HUES64 (cell line): ENCODE data around the gene EEF1B2. TPM values are rescaled to one million over a fixed set of nuclear protein-coding genes. Genes with fewer than 3 reads are reported as not detected.
"Not testable (repeated sequence)": the region's sequence is repeated elsewhere in the genome, so short reads cannot be mapped to it uniquely, and the experiment has no call there.

Source experiments
- H3K27ac ChIP-seq: 2 replicates; pipeline ENCODE4 v1.7.0; 2013; ENCODE audit warnings: low read depth, low read length, inconsistent platforms
- H3K27me3 ChIP-seq: 2 replicates; pipeline ENCODE4 v1.6.1; 2013; ENCODE audit warnings: mild to moderate bottlenecking, low read length; ENCODE audit not compliant: insufficient read depth
- H3K36me3 ChIP-seq: 2 replicates; pipeline ENCODE4 v1.6.1; 2013; ENCODE audit warnings: mild to moderate bottlenecking, low read length; ENCODE audit not compliant: insufficient read depth
- H3K4me1 ChIP-seq: 2 replicates; pipeline ENCODE4 v1.6.1; 2013; ENCODE audit warnings: mild to moderate bottlenecking, low read length, moderate library complexity; ENCODE audit not compliant: insufficient read depth
- H3K4me3 ChIP-seq: 2 replicates; pipeline ENCODE4 v1.5.1; 2013; ENCODE audit warnings: mild to moderate bottlenecking, low read length, moderate library complexity
- H3K9ac ChIP-seq: 2 replicates; pipeline ENCODE4 v1.6.1; 2013; ENCODE audit warnings: mild to moderate bottlenecking, low read depth, low read length
- H3K9me3 ChIP-seq: 2 replicates; pipeline ENCODE4 v1.6.1; 2013; ENCODE audit warnings: low read depth, low read length; ENCODE audit not compliant: insufficient read depth
- WGBS: fragments of 150-250, 120-280 bp; methylation state at CpG from one replicate; pipeline ENCODE4 v1.1.7; 2013; ENCODE audit warnings: missing lambda C conversion rate; 5-methylcytosine and 5-hydroxymethylcytosine counted together
- polyA plus RNA-seq, 2 experiments: library from polyadenylated mRNA; stranded (reverse); fragments of 50-300 nt; gene quantifications; one replicate each; pipeline ENCODE4 v1.2.3, GENCODE V29; 2013

Gene EEF1B2
- polyA plus RNA-seq (2013, experiment 1 of 2), result 855 TPM
- polyA plus RNA-seq (2013, experiment 2 of 2), result 838 TPM

GRCh38 chr2:206159346-206160124 is at the start of gene EEF1B2, which contains the start of gene NDUFS1:
Gene EEF1B2, plus strand, starts transcription at chr2:206159895. Its CDS starts 85 bp downstream, at chr2:206159980.
Gene NDUFS1, minus strand, starts transcription at chr2:206159444. Its CDS starts 5,766 bp downstream, at chr2:206153678.
- Histone ChIP-seq H3K4me1 (peaks cover 11% of the 10 kb centered on the region; the same call in 1 of the 2 replicates), H3K4me3 (peak within 1 kb of the TSS; percentile 77), H3K9me3 (no peaks in the 10 kb centered on the region), H3K27ac (peak within 1 kb of the TSS; percentile 94), H3K36me3 (peaks cover 51% of the 10 kb centered on the region), H3K27me3 (no peaks in the 10 kb centered on the region), H3K9ac (peak within 1 kb of the TSS; percentile 99)
- WGBS, result under 1% methylated on average over 64 of the region's 64 CpGs

- WGBS, result 97% methylated on average over 3 of the region's 3 CpGs
- Histone ChIP-seq H3K4me3 (no peak overlapping the region), H3K9ac (no peak overlapping the region), H3K27me3 (no peaks in the 10 kb centered on the region), H3K9me3 (no peaks in the 10 kb centered on the region), H3K27ac (no peak overlapping the region), H3K4me1 (no peaks in the 10 kb centered on the region), H3K36me3 (peaks cover 5% of the 10 kb centered on the region; the same call in 1 of the 2 replicates)
Measured at GRCh38 chr2:206112108-206112507, 47.6 kb upstream of the EEF1B2 start.

DNA sequence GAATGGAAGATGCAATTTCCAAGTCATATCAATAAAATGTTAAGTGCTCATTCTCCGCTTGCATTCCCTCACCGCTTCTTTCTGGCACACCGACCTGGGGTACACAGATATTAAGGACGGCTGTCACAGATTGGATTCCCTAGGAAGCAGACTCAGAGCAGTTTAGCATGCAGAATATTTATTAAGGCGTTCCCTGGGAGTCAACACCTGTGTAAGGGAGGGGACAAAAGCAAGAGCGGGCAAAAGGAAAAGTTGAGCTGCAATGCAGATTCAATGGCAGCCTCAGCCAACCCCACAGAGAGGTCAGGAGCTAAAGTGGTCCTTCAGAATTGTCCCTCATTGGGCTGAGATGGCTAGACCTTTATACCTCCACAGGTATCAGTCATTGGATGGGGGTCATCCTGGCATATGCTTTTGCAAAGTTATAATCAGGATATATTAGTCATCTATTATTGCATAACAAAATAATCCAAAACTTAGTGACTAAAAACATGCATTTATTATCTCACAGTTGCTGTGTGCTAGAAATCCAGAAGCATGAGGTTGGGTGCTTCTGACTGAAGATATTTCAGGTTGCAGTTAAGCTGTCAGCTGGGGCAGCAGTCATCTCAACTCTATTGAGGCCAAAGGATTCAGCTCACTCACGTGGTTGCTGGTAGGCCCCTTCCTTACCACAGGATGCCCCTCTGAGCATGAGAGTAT is 46.7 kb upstream of the EEF1B2 start:
- 93% methylated on average over 7 of the region's 7 CpGs for WGBS
- no peaks in the 10 kb centered on the region for H3K9me3 ChIP-seq

GRCh38 chr2:206115026-206115578 is 44.6 kb upstream of the EEF1B2 start:
- Histone ChIP-seq H3K27me3 (no peaks in the 10 kb centered on the region), H3K9ac (no peak overlapping the region), H3K36me3 (peaks cover 14% of the 10 kb centered on the region), H3K4me1 (no peaks in the 10 kb centered on the region), H3K9me3 (no peaks in the 10 kb centered on the region), H3K27ac (no peak overlapping the region), H3K4me3 (no peak overlapping the region)
- WGBS, result 97% methylated on average over 2 of the region's 3 CpGs

More for the DNA sequence above, 46.7 kb upstream of the EEF1B2 start:
- Histone ChIP-seq H3K4me3 (no peak overlapping the region), H3K36me3 (peaks cover 6% of the 10 kb centered on the region; the same call in 1 of the 2 replicates), H3K4me1 (no peaks in the 10 kb centered on the region), H3K27ac (no peak overlapping the region), H3K9ac (no peak overlapping the region), H3K27me3 (no peaks in the 10 kb centered on the region)

- no peaks in the 10 kb centered on the region for H3K9me3 ChIP-seq
- WGBS, result 97% methylated on average over 21 of the region's 21 CpGs
Measured at GRCh38 chr2:206116278-206116677, 43.4 kb upstream of the EEF1B2 start.

GRCh38 chr2:206122569-206122968 is 37.1 kb upstream of the EEF1B2 start:
- H3K27me3 ChIP-seq, H3K9ac ChIP-seq, H3K4me1 ChIP-seq, H3K4me3 ChIP-seq, H3K27ac ChIP-seq, H3K9me3 ChIP-seq: not testable (repeated sequence)
- WGBS, result 87% methylated on average over 3 of the region's 3 CpGs
- peaks cover 82% of the 10 kb centered on the region for H3K36me3 ChIP-seq

More at GRCh38 chr2:206116278-206116677, 43.4 kb upstream of the EEF1B2 start:
- Histone ChIP-seq H3K9ac (no peak overlapping the region), H3K36me3 (peaks cover 26% of the 10 kb centered on the region), H3K4me1 (no peaks in the 10 kb centered on the region), H3K4me3 (no peak overlapping the region), H3K27me3 (no peaks in the 10 kb centered on the region), H3K27ac (no peak overlapping the region)

DNA sequence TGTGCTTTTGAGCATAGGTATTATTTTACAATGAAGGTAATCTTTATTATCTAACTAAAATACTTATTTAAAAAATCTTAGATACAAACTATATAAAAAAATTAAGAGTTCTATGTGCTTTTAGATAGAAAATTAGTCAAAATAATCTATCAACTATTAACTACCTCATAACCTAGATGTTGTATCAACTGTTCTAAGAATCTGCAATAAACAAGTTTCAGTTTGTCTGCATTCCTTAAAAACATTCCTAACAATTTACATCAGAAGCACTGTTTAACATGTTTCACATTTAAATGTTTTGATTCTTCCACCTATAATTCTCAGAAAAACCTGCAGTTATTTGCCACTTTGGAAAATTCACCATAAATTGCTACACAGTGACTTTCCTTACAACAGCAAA is 33.8 kb upstream of the EEF1B2 start:
- Histone ChIP-seq H3K9me3 (no peaks in the 10 kb centered on the region), H3K27ac (no peak overlapping the region), H3K36me3 (peaks cover 97% of the 10 kb centered on the region), H3K4me3 (no peak overlapping the region), H3K9ac (no peak overlapping the region), H3K4me1 (no peaks in the 10 kb centered on the region), H3K27me3 (no peaks in the 10 kb centered on the region)

GRCh38 chr2:206127656-206128055 is 32.0 kb upstream of the EEF1B2 start:
- Histone ChIP-seq H3K36me3 (peaks cover 97% of the 10 kb centered on the region), H3K4me3 (no peak overlapping the region), H3K9ac (no peak overlapping the region), H3K4me1 (no peaks in the 10 kb centered on the region), H3K9me3 (no peaks in the 10 kb centered on the region), H3K27me3 (no peaks in the 10 kb centered on the region), H3K27ac (no peak overlapping the region)

GRCh38 chr2:206143451-206143850 is 16.2 kb upstream of the EEF1B2 start:
- H3K36me3 ChIP-seq, result peaks cover 94% of the 10 kb centered on the region
- no peaks in the 10 kb centered on the region for H3K27me3 ChIP-seq
- H3K27ac ChIP-seq, result no peak overlapping the region
- H3K9me3 ChIP-seq, result no peaks in the 10 kb centered on the region
- no peak overlapping the region for H3K4me3 ChIP-seq
- H3K9ac ChIP-seq, result no peak overlapping the region
- whole genome bisulfite sequencing, result 88% methylated on average over 4 of the region's 4 CpGs
- no peaks in the 10 kb centered on the region for H3K4me1 ChIP-seq

DNA sequence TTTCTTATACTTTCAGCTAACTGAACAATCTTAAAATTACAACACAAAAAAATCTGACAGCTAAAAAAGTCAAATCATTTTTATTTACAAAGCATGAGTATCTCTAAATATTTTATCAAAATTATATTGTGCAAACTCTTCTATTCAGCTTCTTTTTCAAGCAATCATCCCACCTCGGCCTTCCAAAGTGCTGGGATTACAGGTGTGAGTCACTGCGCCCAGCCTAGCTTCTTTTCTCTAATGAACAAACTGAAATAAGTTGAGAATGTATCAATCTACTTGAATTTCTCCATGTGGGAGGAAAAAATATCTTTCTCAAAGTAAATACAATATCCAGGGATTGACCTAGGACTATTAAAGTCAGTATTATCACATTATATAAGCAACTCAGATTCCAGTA is 15.3 kb upstream of the EEF1B2 start:
- Histone ChIP-seq H3K9ac (no peak overlapping the region), H3K27me3 (no peaks in the 10 kb centered on the region), H3K4me1 (no peaks in the 10 kb centered on the region), H3K27ac (no peak overlapping the region), H3K9me3 (no peaks in the 10 kb centered on the region), H3K36me3 (peaks cover 95% of the 10 kb centered on the region), H3K4me3 (no peak overlapping the region)
- 90% methylated on average over 2 of the region's 2 CpGs for WGBS

- Histone ChIP-seq H3K9me3 (no peaks in the 10 kb centered on the region), H3K4me1 (no peaks in the 10 kb centered on the region), H3K9ac (no peak overlapping the region), H3K36me3 (peaks cover 96% of the 10 kb centered on the region), H3K27me3 (no peaks in the 10 kb centered on the region), H3K4me3 (no peak overlapping the region), H3K27ac (no peak overlapping the region)
- WGBS, result 96% methylated on average over 5 of the region's 5 CpGs
Measured at GRCh38 chr2:206145665-206146064, 14.0 kb upstream of the EEF1B2 start.
